ENCODE results near the gene ACP4. TPM values are rescaled to one million over a fixed set of nuclear protein-coding genes. Genes with fewer than 3 reads are reported as not detected.

The ACP4 gene
- total RNA-seq, 2 donors from 2014 or later, result not detected

GRCh38 chr19:50820086-50820485, 29.9 kb downstream of the ACP4 start:
- H3K27me3 ChIP-seq, result no peaks in the 10 kb centered on the region
- ATAC-seq, result no peak

GRCh38 chr19:50820549-50821247, 30.5 kb downstream of the ACP4 start:
- DNase-seq (peak; percentile 90 to 95 (median 92)), ATAC-seq (peak; percentile 67)
- intact Hi-C loops (cut with DNase I), result no loop called here
- TF ChIP-seq POLR2A (IDR thresholded peaks at IDR 0.05), result peak; percentile 46 to 83 (median 60)
- no peak for TF ChIP-seq CTCF (IDR thresholded peaks at IDR 0.05)
- Histone ChIP-seq H3K36me3 (replicated peaks in 1 of 2; ENCODE audit: insufficient read depth in 1 of 2, low read depth in 2 of 2) (no peaks in the 10 kb centered on the region), H3K4me3 (peak overlapping the region; percentile 27 to 65), H3K9me3 (no peaks in the 10 kb centered on the region), H3K27me3 (no peaks in the 10 kb centered on the region), H3K4me1 (peaks cover 78% of the 10 kb centered on the region), H3K27ac (peak overlapping the region; percentile 78 to 92 (median 83))
- 2 to 3% methylated on average over 17 of the region's 21 CpGs for WGBS, 2 donors

More at GRCh38 chr19:50820086-50820485, 29.9 kb downstream of the ACP4 start:
- intact Hi-C loops (cut with DNase I), result no loop called here
- Histone ChIP-seq H3K4me3 (peak overlapping the region; percentile 27 to 65), H3K36me3 (replicated peaks in 1 of 2; ENCODE audit: insufficient read depth in 1 of 2, low read depth in 2 of 2) (no peaks in the 10 kb centered on the region), H3K27ac (peak overlapping the region; percentile 75 to 92 (median 82)), H3K9me3 (no peaks in the 10 kb centered on the region), H3K4me1 (peaks cover 72% of the 10 kb centered on the region)
- peak in 1 of 4 donors; percentile 35 for DNase-seq
- no peak for TF ChIP-seq POLR2A (IDR thresholded peaks at IDR 0.05)
- TF ChIP-seq CTCF (IDR thresholded peaks at IDR 0.05), result no peak
- WGBS, 2 donors, result 1 to 2% methylated on average over 6 to 15 of the region's 15 CpGs

GRCh38 chr19:50821248-50821612, 31.0 kb downstream of the ACP4 start:
- Histone ChIP-seq H3K27me3 (no peaks in the 10 kb centered on the region), H3K4me1 (peaks cover 78% of the 10 kb centered on the region), H3K36me3 (replicated peaks in 1 of 2; ENCODE audit: insufficient read depth in 1 of 2, low read depth in 2 of 2) (no peaks in the 10 kb centered on the region), H3K4me3 (peak overlapping the region in 1 of 2 donors; percentile 9), H3K27ac (peak overlapping the region; percentile 78 to 92 (median 83)), H3K9me3 (no peaks in the 10 kb centered on the region)
- ATAC-seq (no peak), DNase-seq (no peak)
- TF ChIP-seq CTCF (IDR thresholded peaks at IDR 0.05) (no peak), POLR2A (IDR thresholded peaks at IDR 0.05) (no peak)
- WGBS, 2 donors, result 16 to 23% methylated on average over 4 of the region's 4 CpGs
- intact Hi-C loops (cut with DNase I), result no loop called here

GRCh38 chr19:50821622-50822021, 31.4 kb downstream of the ACP4 start:
- intact Hi-C loops (cut with DNase I), result no loop called here
- DNase-seq (peak; percentile 33 to 62 (median 42)), ATAC-seq (no peak)
- no peaks in the 10 kb centered on the region for H3K36me3 ChIP-seq (replicated peaks in 1 of 2; ENCODE audit: insufficient read depth in 1 of 2, low read depth in 2 of 2)
- H3K27ac ChIP-seq, result peak overlapping the region; percentile 78 to 92 (median 83)
- no peaks in the 10 kb centered on the region for H3K27me3 ChIP-seq
- H3K4me3 ChIP-seq, result no peak overlapping the region
- 22 to 56% methylated on average over 2 to 8 of the region's 8 CpGs for WGBS, 2 donors
- no peaks in the 10 kb centered on the region for H3K9me3 ChIP-seq
- H3K4me1 ChIP-seq, result peaks cover 78% of the 10 kb centered on the region
- TF ChIP-seq CTCF (IDR thresholded peaks at IDR 0.05), result no peak
- TF ChIP-seq POLR2A (IDR thresholded peaks at IDR 0.05), result peak in 1 of 3 donors; percentile 9
